Kidney (tissue), 14 donors: Measurements from ENCODE around the gene ALDH18A1. TPM values are rescaled to one million over a fixed set of nuclear protein-coding genes. Genes with fewer than 3 reads are reported as not detected.

Source experiments
- DNase-seq, 5 donors: peaks; one replicate each; pipeline ENCODE4 v3.0.0-alpha.2; 2013 to 2020
- FAIRE-seq: peaks from 2 replicates; lab custom pipeline; 2012; peaks lifted over from hg19 to GRCh38; lab: Jason Lieb, UNC
- H3K27ac ChIP-seq, 2 donors: one replicate each; pipeline ENCODE4 v1.7.0; 2013; ENCODE audit warnings: low read depth in 2 of 2, low read length in 2 of 2, inconsistent platforms in 1 of 2
- H3K27me3 ChIP-seq: one replicate; pipeline ENCODE4 v1.7.1; 2013; ENCODE audit warnings: low read length, inconsistent platforms; ENCODE audit not compliant: control insufficient read depth, insufficient read depth
- H3K36me3 ChIP-seq, 3 donors: one replicate each; pipeline versions ENCODE4 v1.7.0 to v1.7.1; 2013; ENCODE audit warnings: low read length in 3 of 3, control low read depth in 1 of 3, inconsistent platforms in 1 of 3; ENCODE audit not compliant: insufficient read depth in 3 of 3, control insufficient read depth in 2 of 3
- H3K4me1 ChIP-seq, 3 donors: one replicate each; pipeline versions ENCODE4 v1.7.0 to v1.7.1; 2013; ENCODE audit warnings: low read length in 3 of 3, inconsistent platforms in 1 of 3, low read depth in 1 of 3; ENCODE audit not compliant: control insufficient read depth in 2 of 3, insufficient read depth in 2 of 3
- H3K4me3 ChIP-seq, 3 donors: one replicate each; pipeline versions ENCODE4 v1.7.0 to v1.8.1; 2013; ENCODE audit warnings: low read length in 3 of 3, control low read depth in 1 of 3, inconsistent platforms in 1 of 3
- H3K9ac ChIP-seq, 3 donors: one replicate each; pipeline versions ENCODE4 v1.7.0 to v1.7.1; 2013; ENCODE audit warnings: low read length in 3 of 3, control low read depth in 1 of 3, inconsistent platforms in 1 of 3
- H3K9me3 ChIP-seq, 3 donors: one replicate each; pipeline versions ENCODE4 v1.7.0 to v1.7.1; 2013; ENCODE audit warnings: low read length in 3 of 3, control low read depth in 1 of 3, inconsistent platforms in 1 of 3; ENCODE audit not compliant: control insufficient read depth in 2 of 3, insufficient read depth in 1 of 3
- intact Hi-C: fragments of 100-400 bp; cut with DNase I; formaldehyde crosslinking; loops from one replicate; pipeline ENCODE4 v1.11.1; 2022
- polyA plus RNA-seq: library from polyadenylated mRNA; stranded (reverse); fragments of 350-450 nt; fragmentation: Illumina TruSeq; extraction: RNeasy Lipid Tissue Mini Kit (QIAGEN cat#74804); gene quantifications from one replicate; pipeline ENCODE4 v1.2.3, GENCODE V29; 2014; ENCODE audit warnings: low read depth, low replicate concordance; ENCODE audit not compliant: insufficient read depth
- total RNA-seq: library from RNA; stranded (reverse); fragmentation: NEBNext Ultra II Directional; extraction: Animal tissue kit (Norgen Biotek cat#: 25700); gene quantifications from one replicate; pipeline ENCODE4 v1.2.1, GENCODE V29; 2021
- TF ChIP-seq, protein P1 (sequence below): IDR thresholded peaks from 3 replicates; pipeline ENCODE4 v1.5.1; 2012; ENCODE audit warnings: mild to moderate bottlenecking, moderate library complexity, borderline replicate concordance; ENCODE audit not compliant: insufficient read depth; ENCODE audit errors: extremely low read depth
- donor health status: control.
- donor health status: control.
- donor health status: control.
- donor health status: control.
- donor health status: control.
- donor health status: DM: yes; HTN: yes; CAD: no.
- donor health status: Normal renal cell carcinoma (clear cell type).

ALDH18A1 gene
- total and polyA plus RNA-seq, 2 donors from 2014 or later: 23.6 to 72.0 TPM

DNA sequence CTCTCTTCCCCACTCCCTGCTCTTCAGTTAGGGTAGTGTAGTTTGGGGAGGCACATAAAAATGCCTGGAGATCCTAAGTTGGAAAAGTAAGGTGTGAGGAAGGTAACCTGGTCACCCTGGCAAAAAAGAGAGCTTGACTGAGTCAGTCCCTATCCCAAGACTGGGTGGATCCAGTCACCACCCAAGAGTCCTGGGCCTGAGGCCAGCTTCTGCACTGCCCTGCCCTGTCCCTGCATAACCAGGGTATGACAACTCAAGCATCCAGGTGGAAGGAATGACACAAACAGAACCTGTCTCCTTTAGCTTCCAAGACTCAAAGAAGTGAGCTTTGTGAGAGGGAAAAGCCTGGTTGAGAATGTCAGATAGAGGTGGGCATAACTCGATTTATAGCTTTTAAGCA, 68.5 kb downstream of the ALDH18A1 start:
- Histone ChIP-seq H3K27ac (no peak overlapping the region), H3K36me3 (no peaks in the 10 kb centered on the region), H3K4me1 (no peaks in the 10 kb centered on the region), H3K4me3 (no peak overlapping the region), H3K9ac (no peak overlapping the region), H3K27me3 (no peaks in the 10 kb centered on the region), H3K9me3 (no peaks in the 10 kb centered on the region)
- FAIRE-seq (no peak), DNase-seq (no peak)
- intact Hi-C loops: no loop called here
- TF ChIP-seq, protein P1, sequence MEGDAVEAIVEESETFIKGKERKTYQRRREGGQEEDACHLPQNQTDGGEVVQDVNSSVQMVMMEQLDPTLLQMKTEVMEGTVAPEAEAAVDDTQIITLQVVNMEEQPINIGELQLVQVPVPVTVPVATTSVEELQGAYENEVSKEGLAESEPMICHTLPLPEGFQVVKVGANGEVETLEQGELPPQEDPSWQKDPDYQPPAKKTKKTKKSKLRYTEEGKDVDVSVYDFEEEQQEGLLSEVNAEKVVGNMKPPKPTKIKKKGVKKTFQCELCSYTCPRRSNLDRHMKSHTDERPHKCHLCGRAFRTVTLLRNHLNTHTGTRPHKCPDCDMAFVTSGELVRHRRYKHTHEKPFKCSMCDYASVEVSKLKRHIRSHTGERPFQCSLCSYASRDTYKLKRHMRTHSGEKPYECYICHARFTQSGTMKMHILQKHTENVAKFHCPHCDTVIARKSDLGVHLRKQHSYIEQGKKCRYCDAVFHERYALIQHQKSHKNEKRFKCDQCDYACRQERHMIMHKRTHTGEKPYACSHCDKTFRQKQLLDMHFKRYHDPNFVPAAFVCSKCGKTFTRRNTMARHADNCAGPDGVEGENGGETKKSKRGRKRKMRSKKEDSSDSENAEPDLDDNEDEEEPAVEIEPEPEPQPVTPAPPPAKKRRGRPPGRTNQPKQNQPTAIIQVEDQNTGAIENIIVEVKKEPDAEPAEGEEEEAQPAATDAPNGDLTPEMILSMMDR: no peak

DNA sequence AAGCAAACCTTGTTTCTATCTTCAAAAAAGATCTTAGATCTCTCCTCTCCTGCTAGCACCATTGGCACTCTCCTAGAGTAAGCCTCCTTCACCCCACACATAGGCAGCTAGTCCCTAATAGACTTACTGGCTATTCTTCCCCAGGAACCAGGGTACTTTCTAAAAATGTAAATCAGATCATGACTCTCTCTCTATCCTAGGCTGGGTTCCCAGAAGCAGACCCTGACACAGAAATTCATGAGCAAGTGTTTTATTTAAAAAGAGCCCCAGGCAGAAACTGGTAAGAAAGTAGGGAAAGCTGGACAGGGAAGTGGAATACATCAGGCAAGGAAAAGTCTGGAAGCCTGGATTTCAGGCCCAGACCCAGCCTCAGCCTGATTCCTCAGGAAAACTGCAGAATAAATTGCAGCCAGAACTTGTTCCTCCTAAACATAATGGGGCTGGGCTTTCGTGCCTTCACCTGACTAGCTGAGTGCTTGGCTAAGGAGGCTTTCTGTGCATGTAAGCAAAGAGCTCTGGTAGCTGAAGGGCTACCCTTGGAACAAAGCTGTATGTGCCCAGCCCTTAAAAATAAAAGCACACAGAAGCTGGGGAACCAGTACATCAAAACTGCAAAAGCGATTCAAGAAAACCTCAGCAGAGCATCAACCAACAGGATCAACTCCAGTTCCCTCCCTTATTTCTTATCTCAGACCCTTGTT, 76.5 kb downstream of the ALDH18A1 start:
- Histone ChIP-seq H3K27ac (peak overlapping the region in 1 of 2 donors; percentile 20), H3K36me3 (no peaks in the 10 kb centered on the region), H3K4me1 (peaks cover 0 to 5% (median 0%) of the 10 kb centered on the region in 3 donors), H3K9ac (no peak overlapping the region), H3K9me3 (no peaks in the 10 kb centered on the region), H3K4me3 (no peak overlapping the region), H3K27me3 (no peaks in the 10 kb centered on the region)
- FAIRE-seq (no peak), DNase-seq (no peak)
- TF ChIP-seq, protein P1: no peak
- intact Hi-C loops: no loop called here

DNA sequence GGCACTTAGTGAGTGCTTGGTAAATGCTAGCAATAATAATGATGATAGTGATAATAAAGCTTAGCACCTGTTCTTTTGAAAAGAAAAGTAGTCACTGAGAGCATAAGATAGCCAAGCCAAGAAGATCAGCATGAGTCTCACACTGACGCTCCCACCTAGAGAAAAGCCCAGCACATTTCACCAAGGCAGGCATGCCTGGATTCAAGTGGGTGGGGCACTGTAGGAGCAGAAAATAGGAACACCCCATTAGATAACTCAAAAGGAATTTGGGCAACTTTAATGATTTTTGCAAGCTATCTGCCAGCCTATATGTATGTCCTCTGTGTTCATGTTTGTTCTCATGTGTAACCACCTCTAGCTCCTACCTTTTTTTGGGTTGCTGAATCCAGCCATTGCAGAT, 77.2 kb downstream of the ALDH18A1 start:
- Histone ChIP-seq H3K4me3 (no peak overlapping the region), H3K9ac (no peak overlapping the region), H3K27ac (no peak overlapping the region), H3K36me3 (no peaks in the 10 kb centered on the region), H3K27me3 (no peaks in the 10 kb centered on the region), H3K9me3 (no peaks in the 10 kb centered on the region), H3K4me1 (peaks cover 0 to 5% (median 0%) of the 10 kb centered on the region in 3 donors)
- intact Hi-C loops: no loop called here
- DNase-seq (no peak), FAIRE-seq (no peak)
- TF ChIP-seq, protein P1: no peak

DNA sequence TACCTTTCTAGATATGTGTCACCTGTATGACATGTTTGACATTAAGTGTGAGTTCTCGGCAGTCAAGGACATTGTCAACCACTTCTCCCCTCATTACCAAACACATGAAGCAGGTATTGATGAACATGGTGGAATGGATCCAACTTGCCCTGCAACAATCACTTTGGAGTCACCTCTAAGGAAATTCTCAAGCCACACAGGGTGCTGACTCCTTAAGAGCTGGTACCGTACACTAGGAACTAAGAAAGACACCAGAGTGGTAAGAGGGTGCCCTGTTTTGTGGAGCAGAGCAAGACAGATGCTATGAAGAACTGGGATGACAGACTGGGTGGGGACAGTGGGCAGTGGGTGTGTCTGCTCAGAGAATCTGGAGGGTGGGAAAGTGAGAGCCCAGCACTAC, 77.9 kb downstream of the ALDH18A1 start:
- Histone ChIP-seq H3K4me3 (no peak overlapping the region), H3K27ac (no peak overlapping the region), H3K9ac (no peak overlapping the region), H3K27me3 (no peaks in the 10 kb centered on the region), H3K4me1 (peaks cover 0 to 5% (median 0%) of the 10 kb centered on the region in 3 donors), H3K36me3 (no peaks in the 10 kb centered on the region), H3K9me3 (no peaks in the 10 kb centered on the region)
- intact Hi-C loops: no loop called here
- TF ChIP-seq, protein P1: no peak
- DNase-seq (no peak), FAIRE-seq (no peak)
